ENCODE data around the gene GAS7.

GAS7 gene

GRCh38 chr17:10172778-10173177 is 25.6 kb downstream of the GAS7 start:
- DNase-seq (ENCODE audit: extremely low read depth in 1 of 2, low read depth in 1 of 2): no peak

GRCh38 chr17:10172241-10172741 is 26.1 kb downstream of the GAS7 start:
- no peak for DNase-seq (ENCODE audit: extremely low read depth in 1 of 2, low read depth in 1 of 2)

- DNase-seq (ENCODE audit: extremely low read depth in 1 of 2, low read depth in 1 of 2): no peak
Measured at GRCh38 chr17:10171581-10171981, 26.8 kb downstream of the GAS7 start.

- no peak for DNase-seq (ENCODE audit: extremely low read depth in 1 of 2, low read depth in 1 of 2)
Measured at GRCh38 chr17:10171122-10171571, 27.3 kb downstream of the GAS7 start.

- DNase-seq (ENCODE audit: extremely low read depth in 1 of 2, low read depth in 1 of 2): no peak
Measured at GRCh38 chr17:10170233-10170632, 28.2 kb downstream of the GAS7 start.

GRCh38 chr17:10169290-10169689 is 29.1 kb downstream of the GAS7 start:
- DNase-seq (ENCODE audit: extremely low read depth in 1 of 2, low read depth in 1 of 2): no peak

- DNase-seq (ENCODE audit: extremely low read depth in 1 of 2, low read depth in 1 of 2): no peak
Measured at GRCh38 chr17:10166176-10166935, 32.0 kb downstream of the GAS7 start.

- no peak for DNase-seq (ENCODE audit: extremely low read depth in 1 of 2, low read depth in 1 of 2)
Measured at GRCh38 chr17:10162096-10162495, 36.3 kb downstream of the GAS7 start.

GRCh38 chr17:10161386-10161785 is 37.0 kb downstream of the GAS7 start:
- DNase-seq (ENCODE audit: extremely low read depth in 1 of 2, low read depth in 1 of 2): no peak

- DNase-seq (ENCODE audit: extremely low read depth in 1 of 2, low read depth in 1 of 2): no peak
Measured at GRCh38 chr17:10156948-10157607, 41.3 kb downstream of the GAS7 start.

- no peak for DNase-seq (ENCODE audit: extremely low read depth in 1 of 2, low read depth in 1 of 2)
Measured at GRCh38 chr17:10156599-10156947, 41.8 kb downstream of the GAS7 start.

- DNase-seq (ENCODE audit: extremely low read depth in 1 of 2, low read depth in 1 of 2): no peak
Measured at GRCh38 chr17:10156077-10156435, 42.4 kb downstream of the GAS7 start.

GRCh38 chr17:10155371-10156076 is 42.9 kb downstream of the GAS7 start:
- no peak for DNase-seq (ENCODE audit: extremely low read depth in 1 of 2, low read depth in 1 of 2)

- DNase-seq (ENCODE audit: extremely low read depth in 1 of 2, low read depth in 1 of 2): no peak
Measured at GRCh38 chr17:10151667-10152496, 46.5 kb downstream of the GAS7 start.

GRCh38 chr17:10149573-10150399 is 48.6 kb downstream of the GAS7 start:
- DNase-seq (ENCODE audit: extremely low read depth in 1 of 2, low read depth in 1 of 2): no peak

- no peak for DNase-seq (ENCODE audit: extremely low read depth in 1 of 2, low read depth in 1 of 2)
Measured at GRCh38 chr17:10147761-10148415, 50.5 kb downstream of the GAS7 start.

GRCh38 chr17:10147040-10147439 is 51.4 kb downstream of the GAS7 start:
- DNase-seq (ENCODE audit: extremely low read depth in 1 of 2, low read depth in 1 of 2): no peak

GRCh38 chr17:10144982-10145381 is 53.4 kb downstream of the GAS7 start:
- DNase-seq (ENCODE audit: extremely low read depth in 1 of 2, low read depth in 1 of 2): no peak

- DNase-seq (ENCODE audit: extremely low read depth in 1 of 2, low read depth in 1 of 2): no peak
Measured at GRCh38 chr17:10144456-10144855, 54.0 kb downstream of the GAS7 start.

GRCh38 chr17:10141436-10141835 is 57.0 kb downstream of the GAS7 start:
- no peak for DNase-seq (ENCODE audit: extremely low read depth in 1 of 2, low read depth in 1 of 2)
